PC-3 (cell line): ENCODE measurements around the gene MYH14.

Source experiments
- CTCF ChIP-seq: fragments of 300-600 bp; sonication (generic); conservative IDR thresholded peaks from 2 replicates; pipeline ENCODE4 v1.5.1; 2017; ENCODE audit warnings: antibody characterized with exemption, low read depth, mild to moderate bottlenecking, low read length
- EZH2 ChIP-seq: fragments of 300-600 bp; sonication (generic); IDR thresholded peaks from one replicate; pipeline ENCODE4 v1.6.1; 2017; ENCODE audit warnings: antibody characterized with exemption, mild to moderate bottlenecking, low read length; ENCODE audit not compliant: unreplicated experiment
- EZH2phosphoT487 ChIP-seq: fragments of 300-600 bp; sonication (generic); IDR thresholded peaks from 2 replicates; pipeline ENCODE4 v1.6.1; 2018; ENCODE audit warnings: mild to moderate bottlenecking, antibody characterized with exemption, low read length, borderline replicate concordance

GRCh38 chr19:50327013-50327412 is 123.6 kb downstream of the MYH14 start:
- TF ChIP-seq CTCF (no peak), EZH2 (no peak), EZH2phosphoT487 (no peak)
